H9 (cell line): ENCODE measurements around the gene MYLK4. TPM values are rescaled to one million over a fixed set of nuclear protein-coding genes. Genes with fewer than 3 reads are reported as not detected.

Source experiments
- DNase-seq: peaks from one replicate; pipeline ENCODE4 v3.0.0-alpha.2; 2017
- H2AFZ ChIP-seq: one replicate; pipeline ENCODE4 v1.6.1; 2013; ENCODE audit warnings: mild to moderate bottlenecking, low read length, control low read depth, moderate library complexity
- H2AK5ac ChIP-seq: 2 replicates; pipeline ENCODE4 v1.6.1; 2013; ENCODE audit warnings: low read length, control low read depth, mixed read lengths; ENCODE audit not compliant: insufficient read length
- H2BK120ac ChIP-seq: one replicate; pipeline ENCODE4 v1.6.1; 2013; ENCODE audit warnings: low read depth, mild to moderate bottlenecking, low read length, control low read depth, inconsistent platforms; ENCODE audit not compliant: poor library complexity, severe bottlenecking
- H2BK12ac ChIP-seq: 2 replicates; pipeline ENCODE4 v1.6.1; 2013; ENCODE audit warnings: low read length, control low read depth, mixed read lengths, low read depth; ENCODE audit not compliant: insufficient read length
- H2BK15ac ChIP-seq: 2 replicates; pipeline ENCODE4 v1.6.1; 2013; ENCODE audit warnings: low read depth, low read length, control low read depth
- H2BK20ac ChIP-seq: one replicate; pipeline ENCODE4 v1.6.1; 2013; ENCODE audit warnings: low read depth, mild to moderate bottlenecking, low read length, control low read depth, inconsistent platforms; ENCODE audit not compliant: poor library complexity, severe bottlenecking
- H2BK5ac ChIP-seq: 2 replicates; pipeline ENCODE4 v1.6.1; 2013; ENCODE audit warnings: low read length, control low read depth, mixed read lengths; ENCODE audit not compliant: insufficient read length
- H3K14ac ChIP-seq: 2 replicates; pipeline ENCODE4 v1.6.1; 2013; ENCODE audit warnings: low read length, control low read depth; ENCODE audit not compliant: insufficient read depth
- H3K18ac ChIP-seq: 2 replicates; pipeline ENCODE4 v1.6.1; 2013; ENCODE audit warnings: low read depth, mild to moderate bottlenecking, mixed read lengths, low read length, control low read depth; ENCODE audit not compliant: insufficient read length
- H3K23ac ChIP-seq: 2 replicates; pipeline ENCODE4 v1.6.1; 2013; ENCODE audit warnings: low read length, control low read depth, mixed read lengths, low read depth; ENCODE audit not compliant: insufficient read length
- H3K23me2 ChIP-seq: 2 replicates; pipeline ENCODE4 v1.6.1; 2013; ENCODE audit warnings: low read depth, mild to moderate bottlenecking, mixed read lengths, low read length, control low read depth; ENCODE audit not compliant: insufficient read length, poor library complexity, severe bottlenecking
- H3K27ac ChIP-seq: 2 replicates; pipeline ENCODE4 v1.5.1; 2013; ENCODE audit warnings: low read length, control low read depth, mixed read lengths, low read depth; ENCODE audit not compliant: insufficient read length
- H3K27me3 ChIP-seq: 2 replicates; pipeline ENCODE4 v1.6.1; 2013; ENCODE audit warnings: low read length, control low read depth, inconsistent platforms; ENCODE audit not compliant: insufficient read depth
- H3K4ac ChIP-seq: 2 replicates; pipeline ENCODE4 v1.6.1; 2013; ENCODE audit warnings: low read depth, mild to moderate bottlenecking, control low read depth, inconsistent platforms, low read length, moderate library complexity
- H3K4me1 ChIP-seq: 2 replicates; pipeline ENCODE4 v1.6.1; 2013; ENCODE audit warnings: low read length, control low read depth, inconsistent platforms; ENCODE audit not compliant: insufficient read depth
- H3K4me2 ChIP-seq: 2 replicates; pipeline ENCODE4 v1.6.1; 2013; ENCODE audit warnings: low read length, control low read depth, mixed read lengths; ENCODE audit not compliant: insufficient read length, insufficient read depth
- H3K56ac ChIP-seq: 2 replicates; pipeline ENCODE4 v1.6.1; 2013; ENCODE audit warnings: low read depth, mild to moderate bottlenecking, mixed read lengths, low read length, control low read depth; ENCODE audit not compliant: insufficient read length
- H3K79me1 ChIP-seq: 2 replicates; pipeline ENCODE4 v1.6.1; 2013; ENCODE audit warnings: low read depth, mild to moderate bottlenecking, moderate library complexity, low read length, control low read depth, inconsistent platforms; ENCODE audit not compliant: insufficient read depth, poor library complexity, severe bottlenecking
- H3K79me2 ChIP-seq: 2 replicates; pipeline ENCODE4 v1.6.1; 2013; ENCODE audit warnings: low read length, control low read depth, inconsistent platforms; ENCODE audit not compliant: insufficient read depth
- H3K9ac ChIP-seq: 2 replicates; pipeline ENCODE4 v1.6.1; 2013; ENCODE audit warnings: low read length, control low read depth, mixed read lengths; ENCODE audit not compliant: insufficient read length; ENCODE audit errors: extremely low read depth
- H3K9me3 ChIP-seq: one replicate; pipeline ENCODE4 v1.6.1; 2013; ENCODE audit warnings: low read depth, low read length, inconsistent platforms; ENCODE audit not compliant: control insufficient read depth
- H3T11ph ChIP-seq: one replicate; pipeline ENCODE4 v1.6.1; 2013; ENCODE audit warnings: mild to moderate bottlenecking, low read length, control low read depth, inconsistent platforms
- H4K20me1 ChIP-seq: one replicate; pipeline ENCODE4 v1.6.1; 2013; ENCODE audit not compliant: control insufficient read depth, insufficient read length, insufficient read depth
- H4K5ac ChIP-seq: 2 replicates; pipeline ENCODE4 v1.6.1; 2013; ENCODE audit warnings: low read depth, mild to moderate bottlenecking, mixed read lengths, low read length, control low read depth; ENCODE audit not compliant: insufficient read length
- H4K8ac ChIP-seq: replicated peaks from 2 replicates; pipeline ENCODE4 v1.6.1; 2013; ENCODE audit warnings: low read length, control low read depth, mixed read lengths, low read depth; ENCODE audit not compliant: insufficient read length
- H4K91ac ChIP-seq: 2 replicates; pipeline ENCODE4 v1.6.1; 2013; ENCODE audit warnings: low read depth, mild to moderate bottlenecking, moderate library complexity, mixed read lengths, low read length, control low read depth; ENCODE audit not compliant: insufficient read length
- H3K27ac Mint-ChIP-seq, 3 experiments: 2 replicates in 2 of 3; 3 replicates in 1 of 3; pipeline ENCODE4 v1.8.0; 2020 to 2021; ENCODE audit warnings: mixed read lengths in 3 of 3, mild to moderate bottlenecking in 1 of 3, moderate library complexity in 1 of 3
- H3K27me3 Mint-ChIP-seq: 2 replicates; pipeline ENCODE4 v1.8.0; 2021; ENCODE audit warnings: low read depth, mild to moderate bottlenecking, moderate library complexity, mixed read lengths
- H3K36me3 Mint-ChIP-seq, 3 experiments: 2 replicates in 2 of 3; 3 replicates in 1 of 3; pipeline ENCODE4 v1.8.0; 2020 to 2021; ENCODE audit warnings: low read depth in 3 of 3, mixed read lengths in 3 of 3; ENCODE audit not compliant: insufficient read depth in 1 of 3
- H3K4me1 Mint-ChIP-seq, 2 experiments: 2 replicates each; pipeline ENCODE4 v1.8.0; 2020; ENCODE audit warnings: mixed read lengths in 2 of 2
- H3K4me3 Mint-ChIP-seq, 2 experiments: 2 replicates in 1 of 2; 3 replicates in 1 of 2; pipeline ENCODE4 v1.8.0; 2020 to 2021; ENCODE audit warnings: mild to moderate bottlenecking in 2 of 2, mixed read lengths in 2 of 2, moderate library complexity in 1 of 2
- H3K9me3 Mint-ChIP-seq, 2 experiments: 2 replicates in 1 of 2; 3 replicates in 1 of 2; pipeline ENCODE4 v1.8.0; 2020; ENCODE audit warnings: mild to moderate bottlenecking in 2 of 2, mixed read lengths in 2 of 2, moderate library complexity in 1 of 2
- CTCF ChIP-seq: fragments of 200-600 bp; sonication (generic); conservative IDR thresholded peaks from 3 replicates; pipeline ENCODE4 v1.8.0; 2021; ENCODE audit warnings: antibody characterized with exemption, mild to moderate bottlenecking
- WGBS: extraction: QIAGEN DNeasy Blood & Tissue Kit; methylation state at CpG from one replicate; pipeline ENCODE4 v1.1.7; 2013; ENCODE audit warnings: missing lambda C conversion rate, low lambda C conversion rate, mixed read lengths; ENCODE audit not compliant: insufficient read length; ENCODE audit errors: extremely low coverage; 5-methylcytosine and 5-hydroxymethylcytosine counted together
- total RNA-seq: library from RNA; stranded (reverse); gene quantifications from 2 replicates; pipeline ENCODE4 v1.2.1, GENCODE V29; 2021

The MYLK4 gene
- total RNA-seq, 1 experiment from 2014 or later = 0.28 TPM

GRCh38 chr6:2651536-2651935 lies 99.2 kb downstream of the MYLK4 start:
- Histone ChIP-seq H2BK15ac (no peak overlapping the region), H4K20me1 (no peaks in the 10 kb centered on the region), H2AFZ (no peak overlapping the region), H3K27me3 (no peaks in the 10 kb centered on the region), H3K14ac (no peak overlapping the region), H3K23me2 (no peaks in the 10 kb centered on the region), H2BK5ac (no peak overlapping the region), H3K79me1 (no peaks in the 10 kb centered on the region), H3K23ac (no peak overlapping the region), H3K9me3 (no peaks in the 10 kb centered on the region), H2AK5ac (no peak overlapping the region), H3K18ac (no peak overlapping the region), H2BK120ac (no peak overlapping the region), H3K79me2 (no peaks in the 10 kb centered on the region), H2BK12ac (no peak overlapping the region), H3K9ac (no peak overlapping the region), H2BK20ac (no peak overlapping the region), H3K27ac (no peak overlapping the region), H4K8ac (no peak overlapping the region), H3K56ac (no peak overlapping the region), H4K5ac (no peak overlapping the region), H3K4me1 (no peaks in the 10 kb centered on the region; the same call in 1 of the 2 replicates), H3K4me2 (no peak overlapping the region), H3K4ac (no peak overlapping the region), H4K91ac (no peak overlapping the region), H3T11ph (no peak overlapping the region)
- no peak overlapping the region for H3K27ac Mint-ChIP-seq
- peaks cover 23 to 24% of the 10 kb centered on the region in 2 experiments for H3K9me3 Mint-ChIP-seq
- no CpG with 5 or more reads among the region's 1 CpG for WGBS
- DNase-seq = no peak
- no peaks in the 10 kb centered on the region; the same call in 1 of the 2 replicates for H3K27me3 Mint-ChIP-seq
- no peak for TF ChIP-seq CTCF
- H3K4me1 Mint-ChIP-seq = peaks cover 27 to 28% of the 10 kb centered on the region in 2 experiments
- no peak overlapping the region for H3K4me3 Mint-ChIP-seq
- H3K36me3 Mint-ChIP-seq = peaks cover 16 to 36% (median 20%) of the 10 kb centered on the region in 3 experiments
